GM12873 (cell line): ENCODE results near the gene SLC25A19.

Experiments used
- TF ChIP-seq, protein P1 (sequence below): IDR thresholded peaks from 2 replicates; pipeline ENCODE4 v1.5.1; 2012; ENCODE audit warnings: low read depth, mild to moderate bottlenecking, moderate library complexity, low read length, control low read depth; ENCODE audit not compliant: insufficient read depth; ENCODE audit errors: missing control alignments

Gene SLC25A19

DNA sequence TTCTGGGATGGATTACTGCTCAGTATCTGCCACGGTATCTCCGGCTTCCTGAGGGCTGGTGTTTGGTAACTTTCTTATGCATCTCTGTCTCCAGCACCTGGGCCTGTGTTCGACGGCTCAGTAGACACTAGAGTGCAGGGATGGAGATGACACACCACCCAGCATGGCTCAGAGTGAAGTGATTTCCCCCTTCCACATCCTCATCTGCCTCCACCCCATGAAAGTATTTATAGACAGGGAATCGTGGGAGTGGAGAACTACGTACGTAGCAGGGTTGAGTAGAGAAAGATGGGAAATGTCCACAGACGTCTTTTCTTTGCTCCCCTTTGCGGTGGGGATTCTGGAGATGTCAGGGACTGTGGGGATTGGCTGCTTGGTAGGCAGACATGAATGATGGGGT lies 11.8 kb upstream of the SLC25A19 start:
- TF ChIP-seq, protein P1, sequence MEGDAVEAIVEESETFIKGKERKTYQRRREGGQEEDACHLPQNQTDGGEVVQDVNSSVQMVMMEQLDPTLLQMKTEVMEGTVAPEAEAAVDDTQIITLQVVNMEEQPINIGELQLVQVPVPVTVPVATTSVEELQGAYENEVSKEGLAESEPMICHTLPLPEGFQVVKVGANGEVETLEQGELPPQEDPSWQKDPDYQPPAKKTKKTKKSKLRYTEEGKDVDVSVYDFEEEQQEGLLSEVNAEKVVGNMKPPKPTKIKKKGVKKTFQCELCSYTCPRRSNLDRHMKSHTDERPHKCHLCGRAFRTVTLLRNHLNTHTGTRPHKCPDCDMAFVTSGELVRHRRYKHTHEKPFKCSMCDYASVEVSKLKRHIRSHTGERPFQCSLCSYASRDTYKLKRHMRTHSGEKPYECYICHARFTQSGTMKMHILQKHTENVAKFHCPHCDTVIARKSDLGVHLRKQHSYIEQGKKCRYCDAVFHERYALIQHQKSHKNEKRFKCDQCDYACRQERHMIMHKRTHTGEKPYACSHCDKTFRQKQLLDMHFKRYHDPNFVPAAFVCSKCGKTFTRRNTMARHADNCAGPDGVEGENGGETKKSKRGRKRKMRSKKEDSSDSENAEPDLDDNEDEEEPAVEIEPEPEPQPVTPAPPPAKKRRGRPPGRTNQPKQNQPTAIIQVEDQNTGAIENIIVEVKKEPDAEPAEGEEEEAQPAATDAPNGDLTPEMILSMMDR, result no peak

DNA sequence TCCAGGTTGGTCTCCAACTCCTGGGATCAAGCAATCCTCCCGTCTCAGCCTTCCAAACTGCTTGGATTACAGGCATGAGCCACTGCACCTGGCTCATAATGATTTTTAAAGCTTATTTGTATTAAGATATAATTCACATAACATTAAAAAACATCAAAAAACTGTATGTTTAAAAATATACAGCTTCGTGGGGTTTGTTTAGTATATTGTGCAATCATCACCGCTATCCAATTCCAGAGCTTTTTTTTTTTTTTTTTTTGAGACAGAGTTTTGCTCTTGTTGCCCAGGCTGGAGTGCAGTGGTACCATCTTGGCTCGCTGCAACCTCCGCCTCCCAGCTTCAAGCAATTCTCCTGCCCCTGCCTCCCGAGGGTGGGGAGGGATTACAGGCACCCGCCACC lies 11.0 kb upstream of the SLC25A19 start:
- TF ChIP-seq, protein P1, result no peak

DNA sequence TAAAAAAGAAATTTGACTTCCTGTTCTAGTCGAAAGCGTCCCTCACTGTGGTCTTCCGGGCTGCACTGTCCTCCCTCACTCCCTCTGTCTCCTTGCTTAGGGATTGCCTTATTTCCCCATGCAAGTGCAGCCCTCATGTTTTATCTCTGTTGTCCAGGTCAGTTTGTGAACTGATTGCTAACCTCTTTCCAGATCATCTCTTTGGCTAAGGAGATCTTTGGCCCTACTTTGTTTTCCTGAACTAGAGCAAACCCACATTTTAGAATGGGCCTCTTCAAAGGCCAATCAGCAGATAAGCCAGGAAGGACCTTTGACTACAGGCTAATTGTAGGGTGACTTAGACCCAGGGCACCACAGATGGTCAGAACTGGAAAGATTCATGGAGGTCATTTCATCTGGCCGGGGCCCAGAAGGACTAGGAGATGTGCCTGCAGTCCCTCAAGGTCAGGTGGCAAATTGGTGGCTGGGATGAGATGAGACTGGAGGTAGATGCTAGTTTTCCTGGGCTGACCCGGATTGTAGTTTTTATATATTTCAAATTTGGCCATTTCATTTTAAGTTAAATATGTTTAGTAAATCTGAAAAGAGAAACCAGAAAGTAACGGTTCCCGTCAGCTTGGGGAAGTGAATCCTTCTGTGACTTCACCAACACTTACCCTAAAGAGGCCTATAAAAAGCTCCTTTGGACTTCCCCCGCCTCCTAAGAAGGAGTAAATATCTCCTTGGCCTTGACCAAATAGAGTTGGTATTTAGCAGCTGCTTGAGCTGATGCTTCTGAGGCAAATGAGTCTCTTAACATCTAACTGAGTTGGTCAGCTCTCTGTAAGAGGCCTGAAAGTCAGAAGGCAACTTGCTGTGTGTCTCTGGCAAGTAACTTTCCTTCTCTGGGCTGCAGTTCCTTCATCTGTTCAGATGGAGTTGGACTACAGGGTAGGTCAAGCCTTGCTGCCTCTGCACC lies 6.2 kb upstream of the SLC25A19 start:
- TF ChIP-seq, protein P1, result peak; percentile 4

DNA sequence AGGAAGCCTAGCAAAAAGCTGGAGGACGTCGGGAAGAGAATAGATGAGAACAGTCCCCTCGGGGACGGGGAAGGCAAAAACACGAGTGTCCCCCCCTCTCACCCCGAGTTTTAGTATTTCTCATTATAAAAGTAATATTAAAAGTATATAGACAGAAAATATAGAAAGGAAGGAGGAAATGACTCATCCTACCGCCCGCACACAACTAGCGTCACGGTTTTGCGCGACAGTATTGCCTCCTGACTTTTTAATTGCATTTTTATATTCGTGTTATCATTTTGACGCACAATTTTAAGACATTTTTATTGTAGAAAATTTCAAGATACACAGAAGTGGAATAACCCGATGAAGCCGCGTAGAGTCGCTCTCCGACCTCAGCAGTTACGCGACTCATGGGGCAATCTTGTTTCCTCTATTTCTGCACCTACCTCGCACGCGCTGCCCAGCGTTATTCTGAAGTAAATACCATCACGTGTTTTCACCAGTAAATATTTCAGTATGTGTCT lies 652 bp upstream of the SLC25A19 start:
- TF ChIP-seq, protein P1, result peak; percentile 54

DNA sequence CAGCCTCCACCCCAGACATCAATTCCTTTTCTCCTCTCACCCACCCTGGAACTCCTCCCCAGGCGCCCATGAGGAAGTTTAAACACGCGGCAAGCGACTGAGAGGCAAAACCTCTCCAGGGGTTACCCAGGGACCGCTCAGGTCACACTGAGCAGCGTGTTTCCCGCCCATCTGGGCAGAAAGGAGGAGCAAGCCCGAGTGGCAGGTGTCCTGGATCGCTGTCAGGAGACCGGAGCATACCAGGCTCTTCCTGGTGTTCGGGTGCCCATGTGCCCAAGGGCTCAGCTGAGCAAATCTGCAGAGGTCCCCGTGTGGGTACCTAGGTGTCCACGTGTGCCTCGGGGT lies 491 bp downstream of the SLC25A19 start:
- TF ChIP-seq, protein P1, result no peak

DNA sequence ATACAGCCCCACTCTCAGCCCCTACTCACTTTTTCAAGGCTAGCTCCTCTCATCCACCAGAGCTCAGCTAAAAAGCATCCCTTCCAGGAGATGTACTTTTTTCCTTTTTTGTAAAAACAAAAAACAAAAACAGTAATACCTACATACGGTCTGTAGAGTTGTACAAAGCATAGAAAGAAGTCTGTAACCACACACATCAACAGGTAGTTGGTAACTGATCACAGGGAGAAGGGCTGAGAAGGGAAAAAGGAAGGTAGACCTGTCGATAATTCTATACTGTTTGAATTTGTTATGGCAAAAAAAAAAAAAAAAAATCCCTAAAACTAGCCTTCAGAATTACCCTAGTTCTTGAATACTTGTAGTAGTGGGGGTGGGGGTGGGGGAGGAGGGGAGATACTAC lies 874 bp downstream of the SLC25A19 start:
- TF ChIP-seq, protein P1, result no peak

DNA sequence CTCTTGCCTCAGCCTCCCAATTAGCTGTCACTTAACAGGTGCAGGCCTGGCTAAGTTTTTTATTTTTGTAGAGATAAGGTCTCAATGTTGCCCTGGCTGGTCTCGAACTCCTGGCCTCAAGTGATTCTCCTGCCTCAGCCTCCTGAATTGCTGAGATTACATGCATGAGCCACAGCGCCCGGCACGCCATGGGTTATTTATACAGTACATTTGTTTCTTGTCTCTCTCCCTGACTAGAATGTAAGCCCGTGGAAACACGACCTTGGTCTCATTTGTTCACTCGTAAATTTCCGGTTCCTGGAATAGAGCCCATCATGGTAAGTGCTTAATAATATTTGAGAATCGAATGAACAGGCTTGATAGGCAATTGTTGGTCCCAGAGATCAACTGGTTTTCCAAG lies 2.0 kb downstream of the SLC25A19 start:
- TF ChIP-seq, protein P1, result no peak
